ENCODE results near the gene PCED1B. TPM values are rescaled to one million over a fixed set of nuclear protein-coding genes. Genes with fewer than 3 reads are reported as not detected.
A peak's percentile ranks its signal among the peaks of the same experiment; 100 is the strongest.
"Not testable (repeated sequence)": the region's sequence is repeated elsewhere in the genome, so short reads cannot be mapped to it uniquely, and the experiment has no call there.

The PCED1B gene
- total RNA-seq, 1 experiment from 2014 or later, result 2.5 TPM

DNA sequence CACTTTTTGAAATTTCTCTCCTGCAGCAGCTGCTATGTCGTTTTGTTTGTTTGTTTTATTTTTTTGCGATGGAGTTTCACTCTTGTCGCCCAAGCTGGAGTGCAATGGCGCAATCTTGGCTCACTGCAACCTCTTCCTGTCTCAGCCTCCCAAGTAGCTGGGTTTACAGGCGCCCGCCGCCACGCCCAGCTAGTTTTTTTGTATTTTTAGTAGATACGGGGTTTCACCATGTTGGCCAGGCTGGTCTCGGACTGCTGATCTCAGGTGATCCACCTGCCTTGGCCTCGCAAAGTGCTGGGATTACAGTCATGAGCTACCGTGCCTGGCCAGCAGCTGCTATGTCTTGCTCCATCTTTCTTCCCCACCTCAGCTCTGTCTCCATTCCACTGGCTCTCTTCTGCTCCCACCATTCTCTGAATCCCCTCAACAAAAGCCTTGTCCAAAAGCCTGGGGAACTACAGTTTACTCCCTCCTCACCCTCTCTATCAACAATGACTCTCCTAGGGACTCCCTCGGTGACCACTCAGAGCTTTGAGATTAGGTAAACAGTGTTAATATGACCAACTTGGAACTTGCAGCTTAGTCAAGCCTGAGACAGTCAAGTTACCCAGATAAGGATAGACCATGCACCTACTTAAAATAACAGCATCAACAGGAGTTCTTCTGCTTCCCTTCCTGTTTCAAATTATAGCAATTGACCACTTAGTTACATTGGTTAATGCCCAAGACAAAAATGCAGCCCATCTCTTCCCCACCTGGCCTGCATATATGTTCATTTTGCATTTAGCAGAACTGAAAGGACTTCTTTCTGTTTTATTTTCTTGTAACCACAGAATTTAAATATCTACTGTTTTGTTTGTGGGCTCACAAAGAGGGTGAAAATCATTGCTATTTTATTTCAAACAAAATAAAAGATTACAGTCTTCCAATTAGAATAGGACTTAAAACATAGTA, 189.4 kb downstream of the PCED1B start:
- DNase-seq (ENCODE audit: extremely low read depth, low read depth), result no peak

DNA sequence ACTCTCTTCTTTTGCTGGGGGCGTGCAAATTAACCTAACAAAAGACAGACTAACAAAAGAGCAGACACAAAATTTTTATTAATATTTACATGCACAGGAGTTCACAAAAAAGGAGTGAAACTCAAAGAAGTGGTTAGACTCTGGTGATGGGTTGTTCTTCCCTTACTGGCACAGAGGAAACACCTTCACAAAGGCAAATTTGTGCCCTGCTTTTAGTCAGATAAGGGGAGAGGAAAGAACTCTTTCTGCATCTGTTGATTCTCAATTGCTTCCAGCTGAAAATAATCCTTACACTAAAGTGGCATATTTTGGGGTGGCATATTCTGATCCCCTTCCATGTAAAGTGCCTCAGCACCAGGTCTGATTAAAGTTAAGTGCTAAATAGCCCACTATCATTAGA, 190.5 kb downstream of the PCED1B start:
- DNase-seq (ENCODE audit: extremely low read depth, low read depth), result no peak

DNA sequence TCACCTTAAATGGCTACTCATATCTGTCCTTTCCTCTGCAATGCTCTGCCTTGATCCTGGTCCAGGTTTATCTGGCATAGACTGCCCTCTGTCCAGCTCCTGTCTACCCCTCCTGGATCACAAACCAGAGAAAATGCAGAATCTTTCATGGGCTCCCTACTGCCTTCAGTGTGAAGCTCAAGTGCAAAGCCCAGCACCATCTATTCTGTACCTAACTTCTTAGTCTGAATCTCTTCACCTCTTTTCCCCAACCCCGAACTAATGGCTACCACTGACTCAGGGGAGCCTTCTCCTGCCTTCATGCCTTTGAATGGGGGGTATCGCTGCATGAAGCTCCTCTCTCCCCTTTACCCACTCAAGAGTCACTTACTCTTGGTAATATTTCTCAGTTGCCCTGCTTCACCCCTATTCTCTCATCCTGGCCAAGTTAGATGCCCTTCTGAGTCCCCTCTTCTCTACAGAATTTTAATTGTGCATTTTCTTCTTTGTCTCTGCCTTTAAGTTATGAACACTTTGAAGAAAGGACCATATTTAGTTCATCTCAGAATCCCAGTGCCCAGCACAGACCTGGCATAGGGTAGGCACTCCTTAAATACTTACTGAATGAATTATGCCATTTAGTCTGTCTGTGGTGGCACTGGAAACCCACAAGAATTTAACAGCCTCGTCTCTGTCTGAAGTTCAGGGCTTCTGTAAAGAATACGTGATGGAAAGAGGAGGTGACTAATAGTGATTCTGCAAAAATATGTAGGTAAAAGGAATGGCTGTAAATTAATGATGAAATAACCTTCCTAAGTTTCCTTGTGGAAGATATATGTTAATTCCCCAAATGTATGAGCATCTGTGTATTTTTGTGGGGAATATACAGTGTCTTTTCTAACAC, 191.6 kb downstream of the PCED1B start:
- peak; percentile 90 for DNase-seq (ENCODE audit: extremely low read depth, low read depth)

DNA sequence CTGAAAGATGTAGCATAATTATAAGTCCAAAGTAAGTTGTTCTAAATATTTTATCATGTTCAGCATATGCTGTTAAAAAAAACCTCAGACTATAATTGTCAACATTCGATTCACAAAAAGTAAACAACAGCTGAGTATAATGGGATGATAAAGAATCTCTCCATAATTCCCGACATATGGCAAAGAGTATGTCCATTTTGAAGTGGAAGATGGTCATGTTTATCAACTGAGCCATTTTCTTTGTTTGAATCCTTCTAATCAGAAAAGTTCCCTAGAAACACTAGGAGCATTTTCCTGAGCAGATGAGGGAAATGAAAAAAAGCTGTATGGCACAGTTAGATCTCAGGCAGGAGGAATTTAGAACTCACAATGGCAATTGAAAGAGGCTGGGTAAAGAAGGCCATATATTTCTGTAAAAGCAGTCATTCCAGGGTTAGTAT, 192.4 kb downstream of the PCED1B start:
- DNase-seq (ENCODE audit: extremely low read depth, low read depth), result no peak

DNA sequence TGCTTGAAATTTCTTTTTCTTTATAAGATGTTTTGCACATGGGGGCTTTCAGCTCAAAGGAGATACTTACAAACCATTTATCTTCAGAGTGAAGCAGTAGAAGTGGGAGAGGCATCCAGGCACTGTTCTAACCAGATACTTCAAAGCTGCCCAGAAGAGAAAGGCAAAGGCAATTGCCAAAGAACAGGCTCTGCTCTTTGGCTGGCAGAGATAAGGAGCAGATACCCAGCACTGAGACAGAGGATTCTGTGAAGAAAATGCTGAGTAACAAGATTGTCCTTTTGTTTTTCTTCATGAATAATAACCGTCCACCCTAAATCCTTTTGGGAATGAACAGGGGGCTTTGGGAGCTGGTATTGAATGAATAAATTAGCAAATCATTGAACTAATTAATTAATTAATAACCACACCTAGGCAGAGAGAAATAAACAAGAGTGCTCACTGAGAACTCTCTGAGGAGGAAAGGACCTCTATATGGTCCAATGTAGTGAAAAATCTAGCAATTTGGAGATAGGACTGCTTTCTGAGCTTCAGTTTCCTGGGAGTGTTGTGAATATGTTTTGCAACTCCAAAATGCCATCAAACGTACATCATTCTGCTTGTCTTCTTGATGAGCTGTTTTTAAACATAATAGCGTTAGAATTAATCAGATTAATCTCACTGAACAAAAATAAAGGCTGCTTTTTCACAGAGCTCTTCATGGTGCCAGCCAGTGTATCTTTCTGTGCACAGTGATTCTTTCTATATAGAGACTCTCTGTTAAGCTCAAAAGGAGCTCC, 193.2 kb downstream of the PCED1B start:
- no peak for DNase-seq (ENCODE audit: extremely low read depth, low read depth)

DNA sequence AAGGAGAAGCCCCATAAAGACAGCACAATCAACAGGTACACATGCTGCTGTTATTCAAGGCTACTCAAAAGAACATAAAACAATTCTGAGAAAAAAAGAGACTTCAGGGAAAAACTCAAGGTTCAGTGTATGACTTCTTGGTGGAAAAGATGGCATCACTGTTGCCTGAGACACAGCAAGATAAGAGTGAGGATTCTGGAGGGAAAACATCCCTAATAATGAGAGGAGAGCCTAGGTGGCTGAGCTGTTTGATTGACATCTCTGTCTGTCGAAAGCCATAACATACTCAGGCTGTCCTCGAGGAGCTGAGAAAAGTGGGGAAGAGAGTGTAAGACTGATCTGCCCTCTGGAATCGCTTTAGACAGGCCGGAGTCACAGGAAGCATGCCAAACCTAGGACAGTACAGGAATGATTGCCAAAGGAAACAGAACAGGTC, 193.8 kb downstream of the PCED1B start:
- no peak for DNase-seq (ENCODE audit: extremely low read depth, low read depth)

DNA sequence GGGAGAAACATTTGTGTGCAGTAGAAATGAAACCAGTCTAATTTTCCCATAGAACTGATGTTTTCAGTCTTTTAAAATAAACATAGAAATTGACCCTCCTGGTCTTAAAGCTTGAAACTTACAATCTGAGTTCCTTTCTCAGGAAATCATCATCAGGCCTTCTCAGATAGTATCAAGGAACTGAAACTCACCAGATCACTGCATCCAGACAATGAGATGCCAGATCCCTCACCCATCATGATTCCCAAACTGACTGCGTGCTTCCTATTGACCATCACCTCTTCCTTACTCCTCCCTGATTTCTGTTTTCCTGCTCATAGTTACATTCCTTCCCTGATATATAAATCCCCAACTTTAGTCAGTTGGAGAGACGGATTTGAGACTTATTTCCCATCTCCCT, 195.3 kb downstream of the PCED1B start:
- no peak for DNase-seq (ENCODE audit: extremely low read depth, low read depth)

DNA sequence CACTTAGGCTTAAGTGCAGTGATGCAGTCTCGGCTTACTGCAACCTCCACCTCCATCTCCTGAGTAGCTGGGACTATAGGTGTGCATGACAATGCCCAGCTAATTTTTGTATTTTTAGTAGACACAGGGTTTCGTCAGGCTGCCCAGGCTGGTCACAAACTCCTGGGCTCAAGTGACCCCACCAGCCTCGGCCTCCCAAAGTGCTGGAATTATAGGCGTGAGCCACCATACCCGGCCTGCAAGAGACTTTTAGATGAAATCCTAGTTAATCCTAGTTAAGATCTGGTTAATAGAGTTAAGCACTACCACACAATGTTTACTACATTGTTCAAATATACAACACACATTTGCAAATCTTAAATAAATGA, 196.8 kb downstream of the PCED1B start:
- no peak for DNase-seq (ENCODE audit: extremely low read depth, low read depth)

DNA sequence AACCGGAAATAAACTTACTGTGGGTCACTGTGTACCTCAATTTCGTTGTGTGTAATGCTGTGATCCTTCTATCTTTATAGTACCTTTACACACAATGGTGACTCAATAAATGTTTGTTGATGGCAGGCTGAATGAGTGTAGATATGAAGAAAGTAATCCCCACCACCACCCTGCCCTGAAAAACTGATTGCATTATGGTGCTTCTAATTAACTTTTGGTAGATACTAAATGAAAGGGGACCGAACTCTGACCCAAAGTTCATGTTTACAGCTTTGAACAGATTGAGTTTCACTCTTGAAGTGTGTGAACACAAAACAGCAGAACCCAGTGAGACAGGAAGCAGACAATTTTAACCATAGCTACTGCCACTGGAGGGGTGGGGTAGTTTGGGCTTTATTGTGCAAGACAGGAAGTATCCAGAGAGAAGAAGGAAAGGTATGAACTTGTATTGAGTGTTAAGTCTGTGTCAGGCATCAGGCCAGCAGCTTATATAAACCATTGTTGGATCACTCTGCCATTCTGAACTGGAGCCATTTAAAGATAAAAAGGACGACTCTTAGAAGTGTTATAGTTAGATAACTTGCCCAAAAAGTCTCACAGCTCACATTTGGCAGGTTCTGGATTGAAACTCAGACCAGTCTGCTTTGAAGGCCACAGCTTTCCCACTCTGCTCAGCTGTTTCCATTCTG, 197.3 kb downstream of the PCED1B start:
- peak; percentile 43 for DNase-seq (ENCODE audit: extremely low read depth, low read depth)

DNA sequence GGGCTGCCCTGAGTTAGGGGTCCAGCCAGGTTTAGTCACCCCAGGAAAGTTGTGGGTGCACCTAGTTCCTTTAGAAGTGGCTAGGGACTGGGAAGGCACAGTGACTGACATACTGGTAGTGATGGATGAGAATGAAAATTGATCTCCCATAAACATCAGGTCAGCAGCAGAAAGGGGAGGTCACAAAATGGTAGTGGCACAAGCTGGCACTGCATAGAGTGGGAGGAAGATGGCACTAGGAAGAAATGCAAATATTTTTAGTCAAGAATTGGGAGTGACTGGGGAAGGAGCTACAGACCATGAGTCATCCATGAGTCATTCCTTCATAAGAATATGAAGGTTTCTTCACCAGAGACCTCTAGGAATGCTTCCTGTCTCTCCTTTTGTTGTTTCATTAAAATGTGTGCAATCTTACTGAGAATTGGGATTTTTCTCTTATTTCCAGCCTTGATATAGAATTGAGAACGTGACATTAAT, 198.6 kb downstream of the PCED1B start:
- DNase-seq (ENCODE audit: extremely low read depth, low read depth), result peak; percentile 81

DNA sequence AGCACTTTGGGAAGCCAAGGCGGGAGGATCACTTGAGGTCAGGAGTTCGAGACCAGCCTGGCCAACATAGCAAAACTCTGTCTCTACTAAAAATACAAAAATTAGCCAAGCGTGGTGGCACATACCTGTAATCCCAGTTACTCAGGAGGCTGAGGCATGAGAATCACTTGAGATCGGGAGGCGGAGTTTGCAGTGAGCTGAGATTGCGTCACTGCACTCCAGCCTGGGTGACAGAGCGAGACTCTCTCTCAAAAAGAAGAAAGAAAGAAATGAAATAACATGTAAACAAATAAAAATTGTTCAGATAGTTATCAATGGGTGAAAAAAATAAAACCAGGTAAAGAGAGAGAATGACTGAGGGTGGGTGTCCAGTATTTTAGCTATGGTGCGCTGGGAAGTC, 200.3 kb downstream of the PCED1B start:
- DNase-seq (ENCODE audit: extremely low read depth, low read depth), result not testable (repeated sequence)

DNA sequence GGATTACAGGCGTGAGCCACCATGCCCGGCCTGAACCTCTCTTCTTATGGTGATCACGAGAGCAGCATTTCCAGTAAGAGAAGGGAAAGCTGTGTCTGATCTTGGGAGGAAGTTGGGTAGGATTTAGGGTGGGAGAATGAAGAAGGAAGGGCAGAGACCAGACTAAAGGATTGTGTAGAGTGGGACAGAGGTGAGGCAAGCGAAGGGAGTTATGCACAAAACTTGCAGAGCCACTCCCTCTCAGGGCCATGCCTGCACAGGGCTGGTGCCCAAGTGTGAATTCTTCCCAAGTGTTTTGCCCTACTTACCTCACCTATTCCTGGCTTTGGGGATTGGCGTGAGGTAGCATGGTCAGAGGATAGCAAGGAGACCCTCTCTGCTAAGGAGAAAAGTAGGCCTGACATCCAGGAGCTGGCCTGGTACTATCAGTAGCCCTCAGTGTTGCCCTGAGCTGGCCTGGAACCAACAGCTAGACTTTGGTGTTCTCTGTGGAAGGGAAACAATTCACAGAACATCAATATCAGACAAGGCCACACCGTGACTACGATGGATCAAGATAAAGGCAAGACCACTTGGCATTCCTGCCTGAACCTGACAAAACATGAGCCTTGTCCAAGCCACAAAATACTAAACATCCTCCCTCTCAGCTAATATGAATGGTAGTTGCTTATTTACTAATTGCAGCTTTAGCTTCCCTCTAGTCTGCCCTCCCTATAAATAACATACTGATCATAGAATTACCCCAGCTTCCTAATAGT, 201.3 kb downstream of the PCED1B start:
- no peak for DNase-seq (ENCODE audit: extremely low read depth, low read depth)

DNA sequence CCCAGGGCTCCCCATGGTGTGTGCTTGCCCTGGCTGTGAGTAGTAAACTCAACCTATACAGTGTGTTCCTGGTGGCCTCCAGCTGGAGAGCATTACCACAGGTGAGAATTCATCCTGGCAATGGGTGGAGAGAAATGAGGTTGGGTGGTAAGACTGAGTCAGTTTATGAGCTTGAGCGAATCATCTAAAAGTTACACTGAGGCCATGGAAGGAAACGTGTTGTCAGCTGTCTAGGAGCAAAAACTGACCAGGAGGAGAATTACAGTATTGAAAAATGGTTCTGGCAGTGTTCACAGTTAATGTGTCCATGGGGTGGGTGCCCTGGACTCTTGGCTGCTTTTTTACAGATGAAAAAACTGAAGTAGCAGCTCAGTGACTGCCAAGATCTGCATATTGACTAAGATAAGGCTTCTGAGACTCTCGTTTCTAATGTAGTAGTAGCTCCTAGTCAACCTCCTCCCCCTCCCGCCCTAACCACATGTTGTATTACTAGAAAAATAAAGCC, 202.3 kb downstream of the PCED1B start:
- no peak for DNase-seq (ENCODE audit: extremely low read depth, low read depth)

DNA sequence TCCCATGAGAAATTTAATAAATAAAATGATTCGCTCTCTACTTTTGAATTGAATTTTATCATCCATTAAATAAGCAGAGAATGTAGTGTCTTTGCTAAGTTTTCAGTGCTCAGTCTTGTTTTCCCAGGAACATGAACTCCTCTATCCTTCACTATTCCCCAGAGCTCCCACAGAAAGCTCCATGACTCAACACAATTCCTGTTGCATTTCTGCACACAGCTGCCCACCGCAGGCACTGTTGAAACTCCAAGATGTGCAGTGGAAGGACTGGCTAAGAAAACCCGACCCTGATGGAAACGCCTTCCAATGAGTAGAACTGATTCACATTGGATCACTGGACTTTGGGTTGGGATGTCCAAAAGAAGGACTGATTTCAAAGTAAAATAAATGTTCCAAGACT, 202.8 kb downstream of the PCED1B start:
- no peak for DNase-seq (ENCODE audit: extremely low read depth, low read depth)

Small RNAs within 50 kb of the gene (small RNA-seq; reads per million reads assigned to genes)
- gene MIR4698, result 0 to 0.06 reads per million in 2 experiments

Other genes starting within 250 kb of the PCED1B start
- 14.9 and 17.4 TPM in 2 replicates for gene AMIGO2, start 338 bp downstream of the PCED1B start, total RNA-seq (2014; rRNA removed; shearing (Covaris generic))